Stomach (tissue), 4 donors: ENCODE data around the gene GRB10.
A peak's percentile ranks its signal among the peaks of the same experiment; 100 is the strongest.

Experiments
- EP300 ChIP-seq: sonication (generic); formaldehyde crosslinking; IDR thresholded peaks from one replicate; pipeline ENCODE4 v1.6.1; 2017; ENCODE audit warnings: antibody characterized with exemption
- POLR2A ChIP-seq, 4 donors: fragments of 450-650 bp; IDR thresholded peaks; one replicate each; pipeline ENCODE4 v1.6.1; 2016; ENCODE audit warnings: antibody characterized with exemption in 4 of 4, control low read depth in 2 of 4, mild to moderate bottlenecking in 1 of 4, moderate library complexity in 1 of 4
- POLR2AphosphoS5 ChIP-seq, 3 donors: sonication (generic); formaldehyde crosslinking; IDR thresholded peaks; one replicate each; pipeline ENCODE4 v1.6.1; 2016; ENCODE audit warnings: antibody characterized with exemption in 3 of 3
- TF ChIP-seq, protein P1 (sequence below), 7 experiments: fragments of 450-650 bp in 4 of 7; fragments of 200-600 bp in 3 of 7; sonication (generic) in 3 of 7; IDR thresholded peaks; one replicate each; pipeline ENCODE4 v1.5.1; 2016 to 2019; ENCODE audit warnings: antibody characterized with exemption in 7 of 7, control low read depth in 2 of 7, mild to moderate bottlenecking in 1 of 7

DNA sequence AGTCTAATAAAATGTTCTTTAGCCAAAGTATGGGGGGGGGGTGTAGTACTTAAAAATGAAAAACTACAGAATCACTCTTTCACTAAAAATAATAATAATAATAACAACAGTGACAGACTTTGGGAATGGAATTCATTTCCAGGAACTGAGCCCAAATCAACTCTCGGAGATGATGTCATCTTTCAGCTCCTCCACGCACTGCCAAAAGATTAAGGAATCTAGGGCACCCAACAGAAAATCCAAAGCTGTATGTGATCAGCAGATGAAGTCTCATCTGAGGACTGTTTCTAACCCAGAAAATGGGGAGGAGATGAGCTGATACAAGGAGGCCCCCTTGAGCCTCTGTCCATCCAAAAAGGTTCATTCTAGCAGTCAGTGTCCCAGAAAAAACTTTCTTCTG is 54.5 kb downstream of the GRB10 start:
- TF ChIP-seq POLR2A (IDR thresholded peaks at IDR 0.05) = no peak
- no peak for TF ChIP-seq EP300
- TF ChIP-seq, protein P1, sequence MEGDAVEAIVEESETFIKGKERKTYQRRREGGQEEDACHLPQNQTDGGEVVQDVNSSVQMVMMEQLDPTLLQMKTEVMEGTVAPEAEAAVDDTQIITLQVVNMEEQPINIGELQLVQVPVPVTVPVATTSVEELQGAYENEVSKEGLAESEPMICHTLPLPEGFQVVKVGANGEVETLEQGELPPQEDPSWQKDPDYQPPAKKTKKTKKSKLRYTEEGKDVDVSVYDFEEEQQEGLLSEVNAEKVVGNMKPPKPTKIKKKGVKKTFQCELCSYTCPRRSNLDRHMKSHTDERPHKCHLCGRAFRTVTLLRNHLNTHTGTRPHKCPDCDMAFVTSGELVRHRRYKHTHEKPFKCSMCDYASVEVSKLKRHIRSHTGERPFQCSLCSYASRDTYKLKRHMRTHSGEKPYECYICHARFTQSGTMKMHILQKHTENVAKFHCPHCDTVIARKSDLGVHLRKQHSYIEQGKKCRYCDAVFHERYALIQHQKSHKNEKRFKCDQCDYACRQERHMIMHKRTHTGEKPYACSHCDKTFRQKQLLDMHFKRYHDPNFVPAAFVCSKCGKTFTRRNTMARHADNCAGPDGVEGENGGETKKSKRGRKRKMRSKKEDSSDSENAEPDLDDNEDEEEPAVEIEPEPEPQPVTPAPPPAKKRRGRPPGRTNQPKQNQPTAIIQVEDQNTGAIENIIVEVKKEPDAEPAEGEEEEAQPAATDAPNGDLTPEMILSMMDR (IDR thresholded peaks at IDR 0.05) = no peak
- TF ChIP-seq POLR2AphosphoS5 (IDR thresholded peaks at IDR 0.05) = peak in 1 of 3 donors; percentile 14
